H9 (cell line): ENCODE data around the gene GPR15LG. TPM values are rescaled to one million over a fixed set of nuclear protein-coding genes. Genes with fewer than 3 reads are reported as not detected.

Experiments
- DNase-seq: peaks from one replicate; pipeline ENCODE4 v3.0.0-alpha.2; 2017
- H2AFZ ChIP-seq: one replicate; pipeline ENCODE4 v1.6.1; 2013; ENCODE audit warnings: mild to moderate bottlenecking, low read length, control low read depth, moderate library complexity
- H2AK5ac ChIP-seq: 2 replicates; pipeline ENCODE4 v1.6.1; 2013; ENCODE audit warnings: low read length, control low read depth, mixed read lengths; ENCODE audit not compliant: insufficient read length
- H2BK120ac ChIP-seq: one replicate; pipeline ENCODE4 v1.6.1; 2013; ENCODE audit warnings: low read depth, mild to moderate bottlenecking, low read length, control low read depth, inconsistent platforms; ENCODE audit not compliant: poor library complexity, severe bottlenecking
- H2BK12ac ChIP-seq: 2 replicates; pipeline ENCODE4 v1.6.1; 2013; ENCODE audit warnings: low read length, control low read depth, mixed read lengths, low read depth; ENCODE audit not compliant: insufficient read length
- H2BK15ac ChIP-seq: 2 replicates; pipeline ENCODE4 v1.6.1; 2013; ENCODE audit warnings: low read depth, low read length, control low read depth
- H2BK20ac ChIP-seq: one replicate; pipeline ENCODE4 v1.6.1; 2013; ENCODE audit warnings: low read depth, mild to moderate bottlenecking, low read length, control low read depth, inconsistent platforms; ENCODE audit not compliant: poor library complexity, severe bottlenecking
- H2BK5ac ChIP-seq: 2 replicates; pipeline ENCODE4 v1.6.1; 2013; ENCODE audit warnings: low read length, control low read depth, mixed read lengths; ENCODE audit not compliant: insufficient read length
- H3K14ac ChIP-seq: 2 replicates; pipeline ENCODE4 v1.6.1; 2013; ENCODE audit warnings: low read length, control low read depth; ENCODE audit not compliant: insufficient read depth
- H3K18ac ChIP-seq: 2 replicates; pipeline ENCODE4 v1.6.1; 2013; ENCODE audit warnings: low read depth, mild to moderate bottlenecking, mixed read lengths, low read length, control low read depth; ENCODE audit not compliant: insufficient read length
- H3K23ac ChIP-seq: 2 replicates; pipeline ENCODE4 v1.6.1; 2013; ENCODE audit warnings: low read length, control low read depth, mixed read lengths, low read depth; ENCODE audit not compliant: insufficient read length
- H3K23me2 ChIP-seq: 2 replicates; pipeline ENCODE4 v1.6.1; 2013; ENCODE audit warnings: low read depth, mild to moderate bottlenecking, mixed read lengths, low read length, control low read depth; ENCODE audit not compliant: insufficient read length, poor library complexity, severe bottlenecking
- H3K27ac ChIP-seq: 2 replicates; pipeline ENCODE4 v1.5.1; 2013; ENCODE audit warnings: low read length, control low read depth, mixed read lengths, low read depth; ENCODE audit not compliant: insufficient read length
- H3K27me3 ChIP-seq: 2 replicates; pipeline ENCODE4 v1.6.1; 2013; ENCODE audit warnings: low read length, control low read depth, inconsistent platforms; ENCODE audit not compliant: insufficient read depth
- H3K4ac ChIP-seq: 2 replicates; pipeline ENCODE4 v1.6.1; 2013; ENCODE audit warnings: low read depth, mild to moderate bottlenecking, control low read depth, inconsistent platforms, low read length, moderate library complexity
- H3K4me1 ChIP-seq: 2 replicates; pipeline ENCODE4 v1.6.1; 2013; ENCODE audit warnings: low read length, control low read depth, inconsistent platforms; ENCODE audit not compliant: insufficient read depth
- H3K4me2 ChIP-seq: 2 replicates; pipeline ENCODE4 v1.6.1; 2013; ENCODE audit warnings: low read length, control low read depth, mixed read lengths; ENCODE audit not compliant: insufficient read length, insufficient read depth
- H3K56ac ChIP-seq: 2 replicates; pipeline ENCODE4 v1.6.1; 2013; ENCODE audit warnings: low read depth, mild to moderate bottlenecking, mixed read lengths, low read length, control low read depth; ENCODE audit not compliant: insufficient read length
- H3K79me1 ChIP-seq: 2 replicates; pipeline ENCODE4 v1.6.1; 2013; ENCODE audit warnings: low read depth, mild to moderate bottlenecking, moderate library complexity, low read length, control low read depth, inconsistent platforms; ENCODE audit not compliant: insufficient read depth, poor library complexity, severe bottlenecking
- H3K79me2 ChIP-seq: 2 replicates; pipeline ENCODE4 v1.6.1; 2013; ENCODE audit warnings: low read length, control low read depth, inconsistent platforms; ENCODE audit not compliant: insufficient read depth
- H3K9ac ChIP-seq: 2 replicates; pipeline ENCODE4 v1.6.1; 2013; ENCODE audit warnings: low read length, control low read depth, mixed read lengths; ENCODE audit not compliant: insufficient read length; ENCODE audit errors: extremely low read depth
- H3K9me3 ChIP-seq: one replicate; pipeline ENCODE4 v1.6.1; 2013; ENCODE audit warnings: low read depth, low read length, inconsistent platforms; ENCODE audit not compliant: control insufficient read depth
- H3T11ph ChIP-seq: one replicate; pipeline ENCODE4 v1.6.1; 2013; ENCODE audit warnings: mild to moderate bottlenecking, low read length, control low read depth, inconsistent platforms
- H4K20me1 ChIP-seq: one replicate; pipeline ENCODE4 v1.6.1; 2013; ENCODE audit not compliant: control insufficient read depth, insufficient read length, insufficient read depth
- H4K5ac ChIP-seq: 2 replicates; pipeline ENCODE4 v1.6.1; 2013; ENCODE audit warnings: low read depth, mild to moderate bottlenecking, mixed read lengths, low read length, control low read depth; ENCODE audit not compliant: insufficient read length
- H4K8ac ChIP-seq: replicated peaks from 2 replicates; pipeline ENCODE4 v1.6.1; 2013; ENCODE audit warnings: low read length, control low read depth, mixed read lengths, low read depth; ENCODE audit not compliant: insufficient read length
- H4K91ac ChIP-seq: 2 replicates; pipeline ENCODE4 v1.6.1; 2013; ENCODE audit warnings: low read depth, mild to moderate bottlenecking, moderate library complexity, mixed read lengths, low read length, control low read depth; ENCODE audit not compliant: insufficient read length
- H3K27ac Mint-ChIP-seq, 3 experiments: 2 replicates in 2 of 3; 3 replicates in 1 of 3; pipeline ENCODE4 v1.8.0; 2020 to 2021; ENCODE audit warnings: mixed read lengths in 3 of 3, mild to moderate bottlenecking in 1 of 3, moderate library complexity in 1 of 3
- H3K27me3 Mint-ChIP-seq: 2 replicates; pipeline ENCODE4 v1.8.0; 2021; ENCODE audit warnings: low read depth, mild to moderate bottlenecking, moderate library complexity, mixed read lengths
- H3K36me3 Mint-ChIP-seq, 3 experiments: 2 replicates in 2 of 3; 3 replicates in 1 of 3; pipeline ENCODE4 v1.8.0; 2020 to 2021; ENCODE audit warnings: low read depth in 3 of 3, mixed read lengths in 3 of 3; ENCODE audit not compliant: insufficient read depth in 1 of 3
- H3K4me1 Mint-ChIP-seq, 2 experiments: 2 replicates each; pipeline ENCODE4 v1.8.0; 2020; ENCODE audit warnings: mixed read lengths in 2 of 2
- H3K4me3 Mint-ChIP-seq, 2 experiments: 2 replicates in 1 of 2; 3 replicates in 1 of 2; pipeline ENCODE4 v1.8.0; 2020 to 2021; ENCODE audit warnings: mild to moderate bottlenecking in 2 of 2, mixed read lengths in 2 of 2, moderate library complexity in 1 of 2
- H3K9me3 Mint-ChIP-seq, 2 experiments: 2 replicates in 1 of 2; 3 replicates in 1 of 2; pipeline ENCODE4 v1.8.0; 2020; ENCODE audit warnings: mild to moderate bottlenecking in 2 of 2, mixed read lengths in 2 of 2, moderate library complexity in 1 of 2
- CTCF ChIP-seq: fragments of 200-600 bp; sonication (generic); conservative IDR thresholded peaks from 3 replicates; pipeline ENCODE4 v1.8.0; 2021; ENCODE audit warnings: antibody characterized with exemption, mild to moderate bottlenecking
- WGBS: extraction: QIAGEN DNeasy Blood & Tissue Kit; methylation state at CpG from one replicate; pipeline ENCODE4 v1.1.7; 2013; ENCODE audit warnings: missing lambda C conversion rate, low lambda C conversion rate, mixed read lengths; ENCODE audit not compliant: insufficient read length; ENCODE audit errors: extremely low coverage; 5-methylcytosine and 5-hydroxymethylcytosine counted together
- total RNA-seq: library from RNA; stranded (reverse); gene quantifications from 2 replicates; pipeline ENCODE4 v1.2.1, GENCODE V29; 2021

The GPR15LG gene
- total RNA-seq, 1 experiment from 2014 or later, result not detected

GRCh38 chr10:84185526-84186175, 12.1 kb downstream of the GPR15LG start:
- Histone ChIP-seq H3K56ac (no peak overlapping the region), H3K4me2 (no peak overlapping the region), H3K4ac (no peak overlapping the region), H3K23ac (no peak overlapping the region), H2BK15ac (no peak overlapping the region), H3K79me2 (no peaks in the 10 kb centered on the region), H3K9ac (no peak overlapping the region), H2BK5ac (no peak overlapping the region), H2BK120ac (no peak overlapping the region), H3K27ac (no peak overlapping the region), H4K91ac (no peak overlapping the region), H4K20me1 (no peaks in the 10 kb centered on the region), H3K14ac (no peak overlapping the region), H3K79me1 (no peaks in the 10 kb centered on the region), H3K4me1 (no peaks in the 10 kb centered on the region), H4K5ac (no peak overlapping the region), H2BK12ac (no peak overlapping the region), H4K8ac (no peak overlapping the region), H2BK20ac (no peak overlapping the region), H3K23me2 (no peaks in the 10 kb centered on the region), H3T11ph (no peak overlapping the region), H3K18ac (no peak overlapping the region), H3K27me3 (no peaks in the 10 kb centered on the region), H2AFZ (no peak overlapping the region), H2AK5ac (no peak overlapping the region), H3K9me3 (no peaks in the 10 kb centered on the region)
- TF ChIP-seq CTCF, result no peak
- H3K9me3 Mint-ChIP-seq, result peaks cover 3 to 5% of the 10 kb centered on the region in 2 experiments; a peak in 4 of 5 replicates
- no peak overlapping the region for H3K27ac Mint-ChIP-seq
- H3K4me1 Mint-ChIP-seq, result no peaks in the 10 kb centered on the region
- H3K4me3 Mint-ChIP-seq, result no peak overlapping the region
- no CpG with 5 or more reads among the region's 11 CpGs for WGBS
- peaks cover 4% of the 10 kb centered on the region for H3K27me3 Mint-ChIP-seq
- H3K36me3 Mint-ChIP-seq, result peaks cover 0 to 4% (median 2%) of the 10 kb centered on the region in 3 experiments; a peak in 3 of 7 replicates
- DNase-seq, result no peak
